Measurements from ENCODE around the gene ZNF532.
"Not testable (repeated sequence)": the region's sequence is repeated elsewhere in the genome, so short reads cannot be mapped to it uniquely, and the experiment has no call there.

The ZNF532 gene

GRCh38 chr18:58915006-58915799 is 50.5 kb downstream of the ZNF532 start:
- DNase-seq (ENCODE audit: low read depth) = no peak
- TF ChIP-seq, protein P1, sequence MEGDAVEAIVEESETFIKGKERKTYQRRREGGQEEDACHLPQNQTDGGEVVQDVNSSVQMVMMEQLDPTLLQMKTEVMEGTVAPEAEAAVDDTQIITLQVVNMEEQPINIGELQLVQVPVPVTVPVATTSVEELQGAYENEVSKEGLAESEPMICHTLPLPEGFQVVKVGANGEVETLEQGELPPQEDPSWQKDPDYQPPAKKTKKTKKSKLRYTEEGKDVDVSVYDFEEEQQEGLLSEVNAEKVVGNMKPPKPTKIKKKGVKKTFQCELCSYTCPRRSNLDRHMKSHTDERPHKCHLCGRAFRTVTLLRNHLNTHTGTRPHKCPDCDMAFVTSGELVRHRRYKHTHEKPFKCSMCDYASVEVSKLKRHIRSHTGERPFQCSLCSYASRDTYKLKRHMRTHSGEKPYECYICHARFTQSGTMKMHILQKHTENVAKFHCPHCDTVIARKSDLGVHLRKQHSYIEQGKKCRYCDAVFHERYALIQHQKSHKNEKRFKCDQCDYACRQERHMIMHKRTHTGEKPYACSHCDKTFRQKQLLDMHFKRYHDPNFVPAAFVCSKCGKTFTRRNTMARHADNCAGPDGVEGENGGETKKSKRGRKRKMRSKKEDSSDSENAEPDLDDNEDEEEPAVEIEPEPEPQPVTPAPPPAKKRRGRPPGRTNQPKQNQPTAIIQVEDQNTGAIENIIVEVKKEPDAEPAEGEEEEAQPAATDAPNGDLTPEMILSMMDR (IDR thresholded peaks at IDR 0.05; ENCODE audit: insufficient read depth, low read depth, low read length, missing control alignments) = no peak

GRCh38 chr18:58915995-58916394 is 51.3 kb downstream of the ZNF532 start:
- no peak for DNase-seq (ENCODE audit: low read depth)
- TF ChIP-seq, protein P1 (IDR thresholded peaks at IDR 0.05; ENCODE audit: insufficient read depth, low read depth, low read length, missing control alignments) = no peak
- H3K4me3 ChIP-seq (ENCODE audit: low read depth, low read length) = no peak overlapping the region

More at GRCh38 chr18:58915006-58915799, 50.5 kb downstream of the ZNF532 start:
- H3K4me3 ChIP-seq (ENCODE audit: low read depth, low read length) = no peak overlapping the region

GRCh38 chr18:58919934-58920333 is 55.3 kb downstream of the ZNF532 start:
- not testable (repeated sequence) for DNase-seq (ENCODE audit: low read depth); H3K4me3 ChIP-seq (ENCODE audit: low read depth, low read length)

- TF ChIP-seq, protein P1 (IDR thresholded peaks at IDR 0.05; ENCODE audit: insufficient read depth, low read depth, low read length, missing control alignments) = no peak
- no peak overlapping the region for H3K4me3 ChIP-seq (ENCODE audit: low read depth, low read length)
- DNase-seq (ENCODE audit: low read depth) = no peak
Measured at GRCh38 chr18:58922995-58923394, 58.3 kb downstream of the ZNF532 start.

DNA sequence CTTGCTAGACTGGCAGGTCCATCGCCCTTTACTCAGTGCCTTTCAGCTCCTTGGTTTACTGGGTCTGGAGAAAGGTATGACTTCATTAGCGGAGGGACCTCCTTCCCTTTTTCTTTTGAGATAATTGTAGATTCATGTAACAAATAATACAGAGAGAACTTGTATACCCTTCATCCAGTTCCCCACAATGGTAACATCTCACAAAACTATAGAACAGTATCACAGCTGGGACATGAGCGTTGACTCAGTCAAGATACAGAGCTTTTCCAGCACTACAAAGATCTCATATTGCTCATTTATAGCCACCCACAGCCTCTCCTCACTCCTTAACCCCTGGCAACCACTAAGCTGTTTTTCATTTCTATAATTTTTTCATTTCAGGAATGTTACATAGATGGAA is 59.8 kb downstream of the ZNF532 start:
- TF ChIP-seq, protein P1 (IDR thresholded peaks at IDR 0.05; ENCODE audit: insufficient read depth, low read depth, low read length, missing control alignments) = no peak
- no peak for DNase-seq (ENCODE audit: low read depth)
- no peak overlapping the region for H3K4me3 ChIP-seq (ENCODE audit: low read depth, low read length)

DNA sequence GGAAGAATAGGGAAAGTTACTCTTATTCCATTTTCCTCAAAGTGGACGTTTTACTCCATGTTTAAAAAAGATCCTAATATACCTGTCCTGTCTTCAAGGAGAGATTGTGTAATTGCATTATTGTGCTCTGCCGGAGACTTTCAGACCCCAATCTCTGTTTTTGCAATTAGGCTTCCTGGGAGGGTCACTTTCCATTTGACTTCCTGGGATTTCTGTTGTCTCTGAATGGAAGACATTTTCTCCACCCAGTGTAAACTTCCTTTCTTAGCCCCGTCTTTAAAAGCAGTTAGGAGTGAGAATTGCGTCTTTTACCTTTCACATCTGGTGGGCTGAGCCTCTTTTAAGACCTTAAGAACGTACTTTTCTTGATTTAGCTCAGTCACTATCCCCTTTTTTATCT is 63.0 kb downstream of the ZNF532 start:
- H3K4me3 ChIP-seq (ENCODE audit: low read depth, low read length) = no peak overlapping the region
- no peak for DNase-seq (ENCODE audit: low read depth)
- TF ChIP-seq, protein P1 (IDR thresholded peaks at IDR 0.05; ENCODE audit: insufficient read depth, low read depth, low read length, missing control alignments) = no peak

GRCh38 chr18:58928386-58928785 is 63.7 kb downstream of the ZNF532 start:
- TF ChIP-seq, protein P1 (IDR thresholded peaks at IDR 0.05; ENCODE audit: insufficient read depth, low read depth, low read length, missing control alignments) = no peak
- no peak overlapping the region for H3K4me3 ChIP-seq (ENCODE audit: low read depth, low read length)
- no peak for DNase-seq (ENCODE audit: low read depth)

All from GM12865 (cell line).